ENCODE results near the gene TUBB1. TPM values are rescaled to one million over a fixed set of nuclear protein-coding genes. Genes with fewer than 3 reads are reported as not detected.

TUBB1 gene
- polyA plus RNA-seq, 1 donor (not counting 4 experiments of a cell fraction or from before 2014, with no cell fraction given), result 0.03 TPM

DNA sequence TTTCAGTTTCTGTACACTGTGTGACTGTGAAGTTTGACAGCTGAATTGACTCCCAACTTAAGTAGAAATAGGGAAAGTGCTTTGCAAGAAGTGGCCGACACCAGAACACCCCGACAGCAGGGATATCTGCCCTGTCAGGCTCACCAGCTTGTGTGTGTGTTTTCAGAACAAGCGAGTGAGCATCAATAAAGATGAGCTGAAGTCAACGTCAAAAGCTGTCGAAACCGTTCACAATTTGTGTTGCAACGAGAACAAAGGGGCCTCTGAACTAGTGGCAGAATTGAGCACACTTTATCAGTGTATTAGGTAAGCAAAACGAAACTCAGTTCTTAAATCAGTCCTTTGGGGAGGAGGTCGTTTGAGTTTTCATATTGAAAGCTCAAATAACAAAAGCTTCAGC lies 27.5 kb upstream of the TUBB1 start:
- TF ChIP-seq EZH2 (IDR thresholded peaks at IDR 0.05; ENCODE audit: low read length), result no peak
- TF ChIP-seq, protein P1, sequence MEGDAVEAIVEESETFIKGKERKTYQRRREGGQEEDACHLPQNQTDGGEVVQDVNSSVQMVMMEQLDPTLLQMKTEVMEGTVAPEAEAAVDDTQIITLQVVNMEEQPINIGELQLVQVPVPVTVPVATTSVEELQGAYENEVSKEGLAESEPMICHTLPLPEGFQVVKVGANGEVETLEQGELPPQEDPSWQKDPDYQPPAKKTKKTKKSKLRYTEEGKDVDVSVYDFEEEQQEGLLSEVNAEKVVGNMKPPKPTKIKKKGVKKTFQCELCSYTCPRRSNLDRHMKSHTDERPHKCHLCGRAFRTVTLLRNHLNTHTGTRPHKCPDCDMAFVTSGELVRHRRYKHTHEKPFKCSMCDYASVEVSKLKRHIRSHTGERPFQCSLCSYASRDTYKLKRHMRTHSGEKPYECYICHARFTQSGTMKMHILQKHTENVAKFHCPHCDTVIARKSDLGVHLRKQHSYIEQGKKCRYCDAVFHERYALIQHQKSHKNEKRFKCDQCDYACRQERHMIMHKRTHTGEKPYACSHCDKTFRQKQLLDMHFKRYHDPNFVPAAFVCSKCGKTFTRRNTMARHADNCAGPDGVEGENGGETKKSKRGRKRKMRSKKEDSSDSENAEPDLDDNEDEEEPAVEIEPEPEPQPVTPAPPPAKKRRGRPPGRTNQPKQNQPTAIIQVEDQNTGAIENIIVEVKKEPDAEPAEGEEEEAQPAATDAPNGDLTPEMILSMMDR (optimal IDR thresholded peaks at IDR 0.05 in 1 of 3, IDR thresholded peaks at IDR 0.05 in 1 of 3, conservative IDR thresholded peaks at IDR 0.05 in 1 of 3; ENCODE audit: extremely low read depth in 1 of 3, insufficient read depth in 2 of 3, low read length in 3 of 3), result no peak
- Histone ChIP-seq H3K79me2 (ENCODE audit: control insufficient read depth, insufficient read depth, low read length) (no peaks in the 10 kb centered on the region), H3K36me3 (ENCODE audit: control insufficient read depth in 2 of 2, extremely low read depth in 1 of 2, insufficient read depth in 2 of 2, low read length in 2 of 2) (peaks cover 45 to 61% of the 10 kb centered on the region in 2 experiments), H2AFZ (ENCODE audit: control insufficient read depth, low read length) (no peak overlapping the region), H3K9me1 (ENCODE audit: control insufficient read depth, extremely low read depth, insufficient read depth, low read length) (no peaks in the 10 kb centered on the region), H3K4me3 (ENCODE audit: control insufficient read depth in 2 of 3, extremely low read depth in 1 of 3, insufficient read depth in 2 of 3, low read depth in 1 of 3, low read length in 3 of 3) (no peak overlapping the region), H3K27me3 (ENCODE audit: control insufficient read depth, extremely low read depth, insufficient read depth, low read length) (no peaks in the 10 kb centered on the region), H3K4me2 (ENCODE audit: control insufficient read depth, extremely low read depth, insufficient read depth, low read depth, low read length) (no peak overlapping the region), H3K9me3 (ENCODE audit: control insufficient read depth, low read depth, low read length) (no peaks in the 10 kb centered on the region), H3K9ac (ENCODE audit: control insufficient read depth, extremely low read depth, insufficient read depth, low read length) (no peak overlapping the region), H3K27ac (ENCODE audit: control insufficient read depth, insufficient read depth, low read length) (no peak overlapping the region), H3K4me1 (ENCODE audit: control insufficient read depth, extremely low read depth, insufficient read depth, low read length) (no peaks in the 10 kb centered on the region), H4K20me1 (ENCODE audit: control insufficient read depth, extremely low read depth, insufficient read depth, low read length) (no peaks in the 10 kb centered on the region)
- dilution Hi-C loops (cut with MboI; ENCODE audit: extremely low pct_ligation_motif_present, low sequenced_read_pairs), result no loop called here
- DNase-seq (ENCODE audit: low read depth, low spot score), result no peak
- FAIRE-seq, result no peak

- DNase-seq (ENCODE audit: low read depth, low spot score), result no peak
- no peaks in the 10 kb centered on the region for H3K4me1 ChIP-seq (ENCODE audit: control insufficient read depth, extremely low read depth, insufficient read depth, low read length)
- TF ChIP-seq, protein P1 (optimal IDR thresholded peaks at IDR 0.05 in 1 of 3, IDR thresholded peaks at IDR 0.05 in 1 of 3, conservative IDR thresholded peaks at IDR 0.05 in 1 of 3; ENCODE audit: extremely low read depth in 1 of 3, insufficient read depth in 2 of 3, low read length in 3 of 3), result no peak
- TF ChIP-seq EZH2 (IDR thresholded peaks at IDR 0.05; ENCODE audit: low read length), result no peak
- dilution Hi-C loops (cut with MboI; ENCODE audit: extremely low pct_ligation_motif_present, low sequenced_read_pairs), result no loop called here
- H4K20me1 ChIP-seq (ENCODE audit: control insufficient read depth, extremely low read depth, insufficient read depth, low read length), result no peaks in the 10 kb centered on the region
- no peaks in the 10 kb centered on the region for H3K79me2 ChIP-seq (ENCODE audit: control insufficient read depth, insufficient read depth, low read length)
- H2AFZ ChIP-seq (ENCODE audit: control insufficient read depth, low read length), result no peak overlapping the region
- H3K27me3 ChIP-seq (ENCODE audit: control insufficient read depth, extremely low read depth, insufficient read depth, low read length), result no peaks in the 10 kb centered on the region
- no peak for FAIRE-seq
- H3K9ac ChIP-seq (ENCODE audit: control insufficient read depth, extremely low read depth, insufficient read depth, low read length), result no peak overlapping the region
- no peaks in the 10 kb centered on the region for H3K9me1 ChIP-seq (ENCODE audit: control insufficient read depth, extremely low read depth, insufficient read depth, low read length)
- no peak overlapping the region for H3K27ac ChIP-seq (ENCODE audit: control insufficient read depth, insufficient read depth, low read length)
- peaks cover 41 to 50% of the 10 kb centered on the region in 2 experiments for H3K36me3 ChIP-seq (ENCODE audit: control insufficient read depth in 2 of 2, extremely low read depth in 1 of 2, insufficient read depth in 2 of 2, low read length in 2 of 2)
- H3K9me3 ChIP-seq (ENCODE audit: control insufficient read depth, low read depth, low read length), result no peaks in the 10 kb centered on the region
- no peak overlapping the region for H3K4me3 ChIP-seq (ENCODE audit: control insufficient read depth in 2 of 3, extremely low read depth in 1 of 3, insufficient read depth in 2 of 3, low read depth in 1 of 3, low read length in 3 of 3)
- H3K4me2 ChIP-seq (ENCODE audit: control insufficient read depth, extremely low read depth, insufficient read depth, low read depth, low read length), result no peak overlapping the region
These were observed 26.3 kb upstream of the TUBB1 start for GRCh38 chr20:58992911-58993310.

All from keratinocyte (primary cell).